AG20443 (cell line): ENCODE data around the gene RBM39.
"Not testable (repeated sequence)": the region's sequence is repeated elsewhere in the genome, so short reads cannot be mapped to it uniquely, and the experiment has no call there.

ENCODE experiments used
- DNase-seq: peaks from one replicate; pipeline ENCODE4 v3.0.0; 2012; ENCODE audit warnings: low spot score, mixed read lengths

Gene RBM39

DNA sequence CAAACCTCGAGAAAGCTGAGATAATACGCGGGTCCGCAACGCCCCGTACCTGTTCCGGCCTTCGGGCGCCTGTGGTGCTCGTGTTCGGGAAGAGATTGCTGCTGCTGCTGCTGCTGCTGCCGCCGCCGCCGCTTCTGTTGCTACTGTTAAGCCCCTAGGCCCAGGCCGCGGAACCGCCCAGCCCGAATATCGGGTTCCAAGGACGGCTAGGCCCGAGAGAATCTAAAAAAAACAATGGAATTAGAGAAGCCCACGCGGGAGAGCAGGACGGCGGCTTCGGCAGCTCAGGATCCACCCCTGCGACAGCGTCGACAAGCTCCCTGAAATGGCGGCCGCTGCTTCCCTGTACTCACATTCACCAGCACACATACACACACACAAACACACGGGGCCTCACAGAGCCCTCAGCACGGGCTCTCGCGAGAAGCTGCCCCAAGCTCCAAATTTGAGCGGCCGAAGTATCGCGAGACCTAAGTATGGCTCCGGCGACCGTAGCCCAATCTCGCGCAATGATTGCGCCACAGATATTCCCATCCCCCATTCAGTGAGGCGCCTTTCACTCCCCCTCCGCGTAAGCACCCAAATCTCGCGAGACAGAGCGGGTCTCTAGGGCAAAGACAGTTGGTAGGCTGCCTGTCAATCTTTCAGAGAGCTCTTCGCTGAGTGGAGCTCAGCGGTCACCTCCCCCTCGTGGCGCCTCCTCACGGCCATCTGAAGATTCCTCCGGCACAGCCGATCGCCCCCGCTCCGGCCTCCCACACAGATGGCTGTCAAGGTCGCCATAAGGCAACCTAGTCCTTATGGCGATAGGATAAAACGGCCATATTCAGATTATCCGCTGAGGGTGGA, at the start of gene RBM39:
TSS of gene RBM39 (minus strand) at position 369 of the 849 bp plus-strand sequence. CDS start 1,386 bp downstream, outside the sequence.
- DNase-seq: peak; percentile 97

DNA sequence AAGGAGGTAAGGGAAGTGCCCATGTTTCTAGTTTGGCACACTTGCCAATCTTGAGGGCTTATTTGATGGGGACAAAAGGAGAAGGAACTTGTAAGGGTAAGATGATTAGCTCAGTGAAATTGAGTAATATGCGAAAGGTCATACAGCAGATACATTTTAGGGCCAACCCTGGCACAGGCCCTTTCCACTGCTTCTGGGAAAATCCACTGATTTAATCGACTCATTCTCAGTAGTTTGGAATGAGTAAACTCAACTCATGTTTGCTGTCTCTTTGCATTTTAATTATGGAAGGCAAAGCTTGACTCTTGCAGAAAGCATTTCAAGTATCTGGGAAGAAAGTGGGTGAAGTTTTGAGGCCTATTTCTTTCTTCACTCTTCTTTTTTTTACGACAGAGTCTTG, 49.8 kb upstream of the RBM39 start:
- DNase-seq: peak; percentile 73

DNA sequence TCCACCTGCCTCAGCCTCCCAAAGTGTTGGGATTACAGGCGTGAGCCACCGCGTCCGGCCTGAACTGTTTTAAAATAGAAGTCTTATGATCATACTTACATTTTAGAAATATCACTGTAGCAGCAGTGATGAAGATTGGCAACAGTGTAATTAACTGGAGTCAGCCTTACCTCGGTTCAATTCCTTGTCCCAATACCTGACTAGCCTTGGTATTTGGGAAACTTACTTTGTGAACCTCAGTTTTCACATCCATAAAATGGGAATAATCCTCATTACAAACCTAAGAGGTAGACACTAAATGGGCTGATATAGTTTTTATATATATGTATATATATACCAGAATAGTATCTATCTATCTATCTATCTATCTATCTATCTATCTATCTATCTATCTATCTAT, 49.0 kb upstream of the RBM39 start:
- DNase-seq: no peak

DNA sequence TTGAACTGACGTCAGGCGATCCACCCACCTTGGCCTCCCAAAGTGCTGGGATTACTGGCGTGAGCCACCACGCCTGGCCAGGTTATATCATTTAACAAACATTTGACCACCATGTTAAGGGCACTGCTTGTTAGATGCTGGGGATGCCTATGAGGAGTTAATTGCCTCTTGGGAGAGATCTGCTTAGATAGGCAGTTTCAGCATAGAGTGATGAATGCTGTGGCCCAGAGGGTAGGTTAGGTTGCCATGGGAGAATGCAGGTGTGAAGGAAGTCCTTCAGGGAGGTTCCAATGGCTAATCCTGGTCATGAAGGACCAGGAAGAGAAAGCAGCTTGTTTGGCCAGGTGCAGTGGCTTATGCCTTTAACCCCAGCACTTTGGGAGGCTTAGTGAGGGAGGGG, 46.7 kb upstream of the RBM39 start:
- DNase-seq: no peak

DNA sequence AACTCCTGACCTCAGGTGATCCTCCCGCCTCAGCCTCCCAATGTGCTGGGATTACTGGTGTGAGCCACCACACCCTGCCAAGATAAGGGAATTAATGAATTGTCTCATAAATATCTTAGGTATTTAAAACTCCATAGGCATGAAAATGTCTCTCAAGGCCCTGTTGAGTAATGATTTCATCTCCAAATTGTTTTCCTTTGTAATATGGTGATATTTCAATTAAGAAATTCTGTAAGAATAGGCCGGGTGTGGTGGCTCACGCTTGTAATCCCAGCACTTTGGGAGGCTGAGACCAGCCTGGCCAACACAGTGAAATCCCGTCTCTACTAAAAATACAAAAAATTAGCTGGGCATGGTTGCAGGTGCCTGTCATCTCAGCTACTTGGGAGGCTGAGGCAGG, 43.5 kb upstream of the RBM39 start:
- DNase-seq: not testable (repeated sequence)

DNA sequence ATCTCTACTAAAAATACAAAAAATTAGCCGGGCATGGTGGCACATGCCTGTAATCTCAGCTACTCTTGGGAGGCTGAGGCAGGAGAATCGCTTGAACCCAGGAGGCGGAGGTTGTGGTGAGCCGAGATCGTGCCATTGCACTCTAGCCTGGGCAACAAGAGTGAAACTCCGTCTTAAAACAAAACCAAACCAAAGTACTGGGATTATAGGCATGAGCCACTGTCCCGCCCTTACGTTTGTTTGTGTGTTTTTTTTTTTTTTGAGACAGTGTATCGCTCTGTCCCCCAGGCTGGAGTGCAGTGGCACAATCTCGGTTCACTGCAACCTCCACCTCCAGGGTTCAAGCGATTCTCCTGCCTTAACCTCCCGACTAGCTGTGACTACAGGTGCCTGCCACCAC, 41.8 kb upstream of the RBM39 start:
- DNase-seq: not testable (repeated sequence)

DNA sequence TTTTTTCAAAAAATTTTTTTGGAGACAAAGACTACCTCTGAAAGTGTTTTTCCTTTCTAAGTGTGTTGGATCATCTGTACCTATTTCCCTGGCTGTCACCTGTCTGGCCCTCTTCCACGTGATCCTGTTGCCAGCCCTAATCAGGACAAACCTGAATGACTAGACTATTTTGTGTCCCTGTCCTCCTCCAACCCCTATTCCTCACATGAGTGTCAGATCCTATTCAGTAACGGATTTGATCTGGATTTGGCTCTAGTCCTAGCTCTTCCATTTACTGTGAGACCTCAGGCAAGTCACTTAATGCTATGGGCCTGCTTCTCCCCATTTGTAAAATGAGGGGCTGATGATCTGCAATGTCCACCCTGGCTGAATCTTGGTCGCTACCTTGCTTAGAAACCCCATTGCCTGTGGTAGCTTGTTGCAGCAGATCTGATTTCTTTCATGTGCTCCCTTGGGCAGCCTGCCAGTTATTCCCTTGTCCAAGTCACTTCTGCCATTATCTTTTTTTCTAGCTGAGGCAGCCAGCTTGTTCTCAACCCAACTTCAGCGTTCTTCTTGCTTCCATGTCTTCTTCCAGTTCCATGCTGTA, 34.5 kb upstream of the RBM39 start:
- no peak for DNase-seq

DNA sequence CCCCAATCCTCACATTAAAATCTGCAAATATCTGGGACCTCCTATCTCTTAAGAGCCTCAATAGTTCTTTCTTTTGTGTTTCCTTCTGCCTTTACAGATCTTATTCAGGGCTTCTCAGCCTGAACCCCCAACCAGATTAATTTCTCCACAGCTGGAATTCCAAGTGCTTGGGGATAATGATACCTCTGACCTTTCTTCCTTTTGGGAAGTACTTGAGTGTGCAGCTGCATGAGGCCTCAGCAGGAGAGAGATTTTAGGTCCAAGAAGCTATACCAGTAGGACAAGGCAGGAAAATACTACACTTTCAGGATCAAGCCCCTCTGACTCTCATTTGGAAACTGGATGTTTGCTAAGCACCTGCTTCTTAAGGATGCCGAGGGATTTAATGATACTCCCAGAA, 32.3 kb upstream of the RBM39 start:
- no peak for DNase-seq

DNA sequence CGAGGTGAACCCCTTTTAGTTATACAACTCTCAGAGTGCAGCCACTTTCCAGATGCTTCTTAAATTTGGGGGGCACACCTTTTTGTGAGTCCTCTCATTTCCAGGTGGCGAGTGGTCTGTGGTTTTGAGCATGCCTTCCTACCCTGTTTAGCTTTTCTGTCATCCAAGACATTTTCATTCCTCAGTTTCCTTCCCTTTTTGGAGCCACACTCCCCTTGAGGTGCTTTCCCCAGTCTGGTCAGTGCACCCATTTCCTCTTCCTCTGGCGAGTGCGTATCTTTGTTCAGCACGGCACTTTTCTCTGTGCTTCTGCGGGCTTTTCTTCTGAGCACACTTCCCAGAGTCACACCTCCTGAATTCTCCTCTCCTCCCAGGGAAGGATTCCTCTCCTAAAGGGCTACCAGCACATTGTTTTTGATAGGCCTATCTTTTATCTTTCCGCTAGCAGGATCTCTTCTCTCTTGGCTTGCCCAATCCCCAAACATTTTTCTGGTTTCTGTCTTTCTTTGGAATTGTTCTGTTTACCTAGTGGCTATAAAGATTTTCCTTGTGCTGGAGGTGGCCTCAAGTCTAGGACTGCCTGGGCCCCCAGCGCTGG, 31.2 kb upstream of the RBM39 start:
- no peak for DNase-seq

DNA sequence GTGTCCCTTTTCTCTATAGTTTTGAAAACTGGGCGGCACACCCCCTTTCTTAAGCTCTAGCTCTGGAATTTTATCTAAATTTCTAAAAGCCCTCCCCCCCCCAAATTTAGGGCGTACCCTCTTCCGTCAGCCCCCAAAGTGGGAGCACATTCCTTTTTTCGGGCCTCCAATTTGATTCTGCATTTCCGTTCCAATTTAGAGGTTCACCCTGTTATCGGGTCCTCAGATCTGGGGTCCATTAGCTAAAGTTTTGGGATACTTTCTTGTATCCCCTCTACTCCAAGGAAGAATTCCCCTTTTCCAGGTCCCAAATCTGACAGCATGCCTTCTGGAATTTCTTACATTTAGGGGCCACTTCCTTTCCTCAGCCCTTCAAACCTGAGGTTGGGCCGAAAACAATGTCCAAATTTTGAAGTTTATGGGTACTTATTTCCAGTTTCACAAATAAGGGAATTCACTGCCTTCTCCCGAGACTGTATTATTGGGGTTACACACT, 30.6 kb upstream of the RBM39 start:
- no peak for DNase-seq

DNA sequence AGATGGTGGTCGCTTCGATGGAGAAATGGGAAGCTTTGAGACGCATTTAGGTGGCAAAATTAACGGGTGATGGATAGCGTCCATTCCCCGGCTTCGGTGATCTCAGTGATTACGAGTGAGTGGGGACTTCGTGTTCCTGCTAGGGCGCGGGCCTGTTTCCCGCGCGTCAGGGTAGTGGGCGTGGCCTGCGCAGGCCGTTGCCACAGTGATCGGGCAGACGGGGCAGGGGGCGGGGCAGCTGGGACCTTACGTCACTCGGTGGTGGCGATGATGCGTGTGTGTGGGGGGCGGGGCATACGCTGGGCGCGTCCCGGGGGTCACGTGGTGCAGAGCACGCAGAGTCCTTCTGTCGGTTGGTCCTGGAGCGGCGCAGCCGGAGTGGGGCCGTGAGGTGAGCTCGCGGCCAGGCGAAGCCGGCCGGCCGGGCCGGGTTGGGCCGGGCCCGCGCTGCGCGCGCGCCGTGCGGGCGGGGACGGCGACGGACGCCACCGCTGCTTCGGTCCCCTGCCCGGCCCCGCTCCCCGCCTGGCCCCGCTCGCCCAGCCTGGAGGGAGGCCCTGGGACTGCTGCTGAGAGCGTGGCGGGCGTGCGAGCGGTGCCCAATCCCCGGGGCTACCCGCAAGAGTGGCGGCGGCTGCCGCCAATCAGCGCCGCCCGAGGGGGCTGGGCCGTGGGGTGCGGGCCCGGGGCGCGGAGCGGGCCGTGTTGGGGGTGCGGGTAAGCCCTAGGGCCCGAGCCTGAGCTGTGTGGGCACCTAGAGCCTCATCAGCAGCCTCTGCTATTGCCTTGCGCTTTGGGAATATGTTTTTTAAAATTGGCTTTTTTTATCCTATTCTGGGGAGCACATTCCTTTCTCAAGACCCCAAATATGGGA, 29.9 kb upstream of the RBM39 start, which contains the start of gene PHF20:
TSS of gene PHF20 (plus strand) at position 327 of the 874 bp plus-strand sequence. CDS start 29,508 bp downstream, outside the sequence.
- peak; percentile 97 for DNase-seq

DNA sequence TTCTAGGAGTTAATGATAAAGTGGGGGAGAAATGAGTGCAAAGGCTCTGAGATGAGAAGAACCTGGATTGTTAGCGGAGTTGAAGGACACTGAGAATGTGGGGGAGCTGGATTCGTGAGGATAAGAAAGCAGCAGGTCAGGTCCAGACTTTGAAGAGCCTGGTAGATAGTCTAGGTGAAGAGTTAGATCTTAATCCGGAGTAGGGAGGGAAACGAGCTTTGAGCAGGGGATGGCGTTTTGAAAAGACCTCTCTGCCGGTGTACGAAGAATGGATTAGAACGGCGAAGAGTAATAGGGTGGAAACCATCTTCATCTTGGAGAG, 29.3 kb upstream of the RBM39 start:
- DNase-seq: no peak

DNA sequence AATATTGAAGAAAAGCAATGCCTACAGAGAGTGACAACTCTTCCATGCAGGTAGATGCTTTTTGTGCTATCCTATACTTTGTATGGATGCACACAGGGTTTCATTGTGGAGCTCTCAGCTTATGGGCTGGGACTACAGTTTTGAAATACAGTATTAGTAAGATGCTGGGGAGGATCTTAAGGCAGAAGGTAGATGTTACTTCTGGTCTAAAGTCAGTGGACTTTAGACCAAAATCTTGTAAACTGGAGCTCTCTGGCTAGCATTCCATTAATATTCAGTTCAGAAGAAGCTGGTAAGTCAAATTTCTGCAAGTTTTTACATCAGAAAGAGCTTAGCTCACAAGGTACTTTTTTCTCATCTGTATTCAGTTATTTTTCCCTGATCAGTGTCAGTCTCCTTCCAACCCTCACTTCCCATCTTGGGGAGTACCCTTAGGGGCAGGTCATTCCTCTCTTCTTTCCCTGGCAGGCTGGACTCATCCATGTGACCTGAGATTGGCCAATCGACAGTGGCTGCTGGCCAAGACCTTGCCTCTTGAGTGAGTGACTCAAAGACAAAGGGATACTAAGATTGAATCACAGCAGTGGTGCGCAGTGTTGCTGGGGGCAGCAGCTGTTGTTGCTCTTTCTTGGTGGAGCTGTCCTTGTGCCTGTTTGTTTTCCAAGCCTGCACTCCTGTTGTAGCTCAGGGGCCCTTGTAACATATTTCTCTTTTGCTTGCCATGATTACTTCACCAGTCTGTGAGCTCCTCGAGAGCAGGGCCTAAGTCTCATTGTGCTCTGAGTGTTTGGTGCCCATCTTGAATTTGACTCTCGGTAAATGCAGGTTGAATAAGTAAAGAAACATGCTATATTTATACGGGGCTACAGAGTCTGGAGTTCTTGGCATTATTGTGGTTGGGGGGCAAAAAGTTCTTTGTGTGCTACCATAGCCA, 26.9 kb upstream of the RBM39 start:
- DNase-seq: peak; percentile 89

DNA sequence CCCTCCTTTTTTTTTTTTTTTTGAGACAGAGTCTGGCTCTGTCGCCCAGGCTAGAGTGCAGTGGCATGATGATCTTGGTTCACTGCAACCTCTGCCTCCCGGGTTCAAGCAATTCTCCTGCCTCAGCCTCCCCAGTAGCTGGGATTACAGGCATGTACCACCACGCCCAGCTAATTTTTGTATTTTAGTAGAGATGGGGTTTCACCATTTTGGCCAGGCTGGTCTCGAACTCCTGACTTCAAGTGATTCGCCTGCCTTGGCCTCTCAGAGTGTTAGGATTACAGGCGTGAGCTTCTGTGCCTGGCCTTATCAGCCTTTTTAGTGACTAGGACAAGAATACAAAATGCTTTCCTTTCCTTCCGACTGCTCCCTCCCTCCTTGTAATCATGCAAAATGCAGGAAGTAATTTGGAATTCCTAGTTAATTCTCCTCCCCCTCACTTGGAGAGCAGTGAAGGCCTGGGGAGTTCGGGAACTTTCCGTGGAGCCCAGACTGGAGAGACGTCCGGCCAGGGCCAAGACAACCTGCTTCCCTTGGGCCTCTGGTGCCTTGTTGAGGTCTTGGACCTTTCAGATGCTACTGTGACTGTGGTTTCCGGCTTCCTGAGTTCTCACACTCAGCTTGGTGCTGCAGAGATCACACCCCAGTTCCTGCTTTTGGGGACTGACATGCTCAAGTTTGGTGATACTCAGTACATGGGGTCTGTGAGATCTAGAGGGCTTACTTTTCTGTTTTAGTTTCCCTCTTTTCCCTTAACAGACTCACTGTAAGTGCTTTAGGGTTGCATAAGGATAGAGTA, 25.8 kb upstream of the RBM39 start:
- DNase-seq: peak; percentile 36

DNA sequence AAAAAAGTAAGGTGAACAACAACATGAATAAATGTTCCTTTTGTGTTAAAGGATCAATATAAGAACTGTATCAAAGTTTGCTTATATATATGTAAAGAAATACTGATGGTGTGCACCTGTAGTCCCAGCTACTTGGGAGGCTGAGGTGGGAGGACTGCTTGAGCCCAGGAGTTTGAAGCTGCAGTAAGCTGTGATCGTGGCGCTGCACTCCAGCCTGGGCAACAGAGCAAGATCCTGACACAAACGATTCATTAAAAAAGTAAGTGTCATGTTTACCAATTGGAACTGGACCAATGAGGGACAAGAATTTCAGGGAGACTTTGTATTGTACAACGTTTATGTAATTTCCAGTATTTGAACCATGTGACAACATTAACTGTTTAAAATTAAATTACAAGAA, 24.8 kb upstream of the RBM39 start:
- no peak for DNase-seq

DNA sequence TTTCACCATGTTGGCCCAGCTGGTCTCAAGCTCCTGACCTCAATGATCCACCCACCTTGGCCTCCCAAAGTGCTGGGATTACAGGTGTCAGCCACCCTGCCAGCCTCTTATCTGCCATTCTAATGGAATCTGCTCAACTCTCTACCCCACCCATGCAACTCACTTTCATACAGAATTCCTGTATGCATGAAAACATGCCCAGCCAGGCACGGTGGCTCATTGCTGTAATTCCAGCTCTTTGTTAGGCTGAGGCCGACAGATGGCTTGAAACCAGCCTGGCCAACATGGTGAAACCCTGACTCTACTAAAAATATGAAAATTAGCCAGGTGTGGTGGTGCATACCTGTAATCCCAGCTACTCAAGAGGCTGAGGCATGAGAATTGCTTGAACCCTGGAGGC, 22.9 kb upstream of the RBM39 start:
- not testable (repeated sequence) for DNase-seq

DNA sequence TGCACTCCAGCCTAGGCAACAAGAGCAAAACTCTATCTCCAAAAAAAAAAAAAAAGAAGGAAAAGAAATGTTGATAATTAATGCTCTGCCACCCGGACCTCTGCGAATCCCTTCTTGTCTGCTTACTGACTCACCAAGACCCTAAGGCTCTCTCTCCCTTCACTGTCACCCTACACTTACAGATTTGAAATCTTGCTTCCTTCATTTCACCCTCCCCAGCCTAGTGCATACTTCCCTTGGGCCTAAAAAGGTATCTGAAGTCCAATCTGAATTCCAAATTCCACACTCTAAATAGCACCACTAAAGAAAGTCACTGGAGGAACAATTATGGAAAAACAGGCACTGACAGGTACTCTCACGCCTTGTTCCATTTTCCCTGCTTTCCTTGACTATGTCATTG, 20.4 kb upstream of the RBM39 start:
- no peak for DNase-seq

DNA sequence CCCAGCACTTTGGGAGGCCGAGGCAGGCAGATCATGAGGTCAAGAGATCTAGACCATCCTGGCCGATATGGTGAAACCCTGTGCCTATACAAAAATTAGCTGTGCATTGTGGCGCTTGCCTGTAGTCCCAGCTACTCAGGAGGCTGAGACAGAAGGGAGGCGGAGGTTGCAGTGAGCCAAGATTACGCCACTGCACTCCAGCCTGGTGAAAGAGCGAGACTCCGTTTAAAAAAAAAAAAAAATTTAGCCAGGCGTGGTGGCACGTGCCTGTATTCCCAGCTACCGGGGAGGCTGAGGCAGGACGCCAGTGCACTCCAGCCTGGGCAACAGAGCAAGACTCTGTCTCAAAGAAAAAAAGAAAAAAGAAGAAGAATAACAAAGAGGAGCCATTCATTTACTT, 19.5 kb upstream of the RBM39 start:
- not testable (repeated sequence) for DNase-seq

DNA sequence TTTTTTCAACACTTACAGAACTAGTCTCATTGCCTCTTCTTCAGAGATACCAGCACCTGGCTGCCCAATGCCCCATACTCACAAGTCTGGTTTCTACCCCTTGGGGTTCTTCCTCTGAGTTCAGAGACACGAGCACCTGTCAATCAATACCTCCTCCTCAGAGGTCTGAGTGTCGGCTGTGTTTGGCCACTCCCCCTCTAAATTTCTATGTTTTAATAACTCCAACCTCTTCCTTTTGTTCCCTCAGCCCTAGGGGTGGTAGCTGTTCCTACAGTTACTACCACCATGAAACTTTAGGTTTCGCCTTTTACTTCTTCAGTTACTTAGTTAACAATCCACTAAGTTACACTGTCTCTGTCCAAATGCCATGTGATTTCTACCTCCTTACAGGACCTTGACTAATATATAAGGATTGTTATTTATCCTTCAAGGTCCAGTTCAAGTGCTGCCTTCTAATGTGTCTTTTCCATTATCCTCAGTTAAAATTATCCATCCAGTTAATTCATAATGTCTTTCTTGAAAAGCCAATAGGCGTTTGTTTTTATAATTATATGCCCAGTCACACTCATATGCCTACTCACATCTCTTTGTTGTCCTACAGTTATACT, 15.1 kb upstream of the RBM39 start:
- DNase-seq: no peak

DNA sequence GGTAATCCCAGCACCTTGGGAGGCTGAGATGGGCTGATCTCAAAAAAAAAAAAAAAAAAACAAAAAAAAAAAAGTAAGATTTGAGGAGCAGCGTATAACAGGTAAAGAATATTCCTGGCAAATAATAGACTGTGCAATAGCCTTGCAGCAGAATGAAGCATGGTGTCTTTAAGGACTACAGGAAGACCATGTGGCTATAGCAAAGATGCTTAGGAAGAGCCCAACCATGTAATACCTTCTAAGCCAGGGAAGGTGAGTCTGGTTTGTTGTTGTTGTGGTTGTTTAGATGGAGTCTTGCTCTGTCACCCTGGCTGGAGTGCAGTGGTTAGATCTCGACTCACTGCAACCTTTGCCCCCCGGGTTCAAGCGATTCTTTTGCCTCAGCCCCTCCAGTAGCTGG, 14.3 kb upstream of the RBM39 start:
- no peak for DNase-seq
